ENCODE data around the gene LIN9. TPM values are rescaled to one million over a fixed set of nuclear protein-coding genes. Genes with fewer than 3 reads are reported as not detected.

The LIN9 gene
- total and polyA plus RNA-seq, 3 experiments from 2014 or later: 3.5 to 10.7 (median 10.0) TPM

- H3K27ac ChIP-seq (ENCODE audit: low read depth, low read length): no peak overlapping the region
- DNase-seq: no peak
- ChIA-PET POLR2A (no interaction called here), CTCF (interaction anchor here (1.0 kb wide), 1 partner anchor 188 kb away, joined by 3 read pairs; no protein-coding TSS in a partner anchor)
- Mint-ChIP-seq H3K27ac (no peak overlapping the region), H3K27me3 (peaks cover 2 to 29% of the 10 kb centered on the region in 2 donors), H3K4me3 (no peak overlapping the region), H3K36me3 (no peaks in the 10 kb centered on the region), H3K4me1 (peaks cover 4 to 7% (median 6%) of the 10 kb centered on the region in 3 donors), H3K9me3 (no peaks in the 10 kb centered on the region)
- H3K4me1 ChIP-seq (ENCODE audit: insufficient read depth, low read length): no peaks in the 10 kb centered on the region
- no peaks in the 10 kb centered on the region for H3K36me3 ChIP-seq (ENCODE audit: insufficient read depth, low read length)
- H3K9me3 ChIP-seq (ENCODE audit: low read length): no peaks in the 10 kb centered on the region
- no peak overlapping the region for H3K4me3 ChIP-seq (ENCODE audit: low read length)
- no peaks in the 10 kb centered on the region for H3K27me3 ChIP-seq (ENCODE audit: insufficient read depth, low read length, poor library complexity, severe bottlenecking)
Observed at GRCh38 chr1:226314055-226314454, 5.1 kb upstream of the LIN9 start.

- ChIA-PET POLR2A (no interaction called here), CTCF (no interaction called here)
- Histone ChIP-seq H3K27ac (ENCODE audit: low read depth, low read length) (no peak overlapping the region), H3K9me3 (ENCODE audit: low read length) (no peaks in the 10 kb centered on the region), H3K27me3 (ENCODE audit: insufficient read depth, low read length, poor library complexity, severe bottlenecking) (no peaks in the 10 kb centered on the region), H3K36me3 (ENCODE audit: insufficient read depth, low read length) (no peaks in the 10 kb centered on the region), H3K4me3 (ENCODE audit: low read length) (no peak overlapping the region), H3K4me1 (ENCODE audit: insufficient read depth, low read length) (peaks cover 5% of the 10 kb centered on the region)
- H3K4me3 Mint-ChIP-seq: no peak overlapping the region
- no peak overlapping the region for H3K27ac Mint-ChIP-seq
- peaks cover 0 to 7% (median 0%) of the 10 kb centered on the region in 3 donors for H3K36me3 Mint-ChIP-seq
- H3K9me3 Mint-ChIP-seq: no peaks in the 10 kb centered on the region
- no peak for DNase-seq
- peaks cover 2 to 18% of the 10 kb centered on the region in 2 donors for H3K27me3 Mint-ChIP-seq
- peaks cover 5 to 15% (median 14%) of the 10 kb centered on the region in 3 donors for H3K4me1 Mint-ChIP-seq
Observed at GRCh38 chr1:226312065-226312464, 3.1 kb upstream of the LIN9 start.

GRCh38 chr1:226311376-226311775, 2.4 kb upstream of the LIN9 start:
- peaks cover 2 to 18% of the 10 kb centered on the region in 2 donors for H3K27me3 Mint-ChIP-seq
- POLR2A ChIA-PET: no interaction called here
- CTCF ChIA-PET: interaction anchor here (1.3 kb wide), 1 partner anchor 21 kb away, joined by 4 read pairs; no protein-coding TSS in a partner anchor

GRCh38 chr1:226310637-226311195, 1.8 kb upstream of the LIN9 start:
- ChIA-PET POLR2A (no interaction called here), CTCF (interaction anchor here (0.9 to 1.3 kb wide), 2 partner anchors 22 to 1232 kb away, joined by 3 to 4 read pairs; no protein-coding TSS in a partner anchor)
- Histone ChIP-seq H3K9me3 (ENCODE audit: low read length) (no peaks in the 10 kb centered on the region), H3K4me1 (ENCODE audit: insufficient read depth, low read length) (peaks cover 5% of the 10 kb centered on the region), H3K36me3 (ENCODE audit: insufficient read depth, low read length) (no peaks in the 10 kb centered on the region), H3K27ac (ENCODE audit: low read depth, low read length) (no peak overlapping the region), H3K4me3 (ENCODE audit: low read length) (no peak overlapping the region), H3K27me3 (ENCODE audit: insufficient read depth, low read length, poor library complexity, severe bottlenecking) (no peaks in the 10 kb centered on the region)
- no peak for DNase-seq
- H3K4me3 Mint-ChIP-seq: peak overlapping the region in 4 of 7 donors; percentile 68 to 87 (median 78)
- H3K4me1 Mint-ChIP-seq: peaks cover 5 to 17% (median 16%) of the 10 kb centered on the region in 3 donors
- H3K27me3 Mint-ChIP-seq: peaks cover 2 to 18% of the 10 kb centered on the region in 2 donors
- peaks cover 0 to 7% (median 0%) of the 10 kb centered on the region in 3 donors for H3K36me3 Mint-ChIP-seq
- no peaks in the 10 kb centered on the region for H3K9me3 Mint-ChIP-seq
- peak overlapping the region in 1 of 8 donors; percentile 81 for H3K27ac Mint-ChIP-seq

More at GRCh38 chr1:226311376-226311775, 2.4 kb upstream of the LIN9 start:
- no peak for DNase-seq
- Histone ChIP-seq H3K27me3 (ENCODE audit: insufficient read depth, low read length, poor library complexity, severe bottlenecking) (no peaks in the 10 kb centered on the region), H3K36me3 (ENCODE audit: insufficient read depth, low read length) (no peaks in the 10 kb centered on the region), H3K4me3 (ENCODE audit: low read length) (no peak overlapping the region), H3K27ac (ENCODE audit: low read depth, low read length) (no peak overlapping the region), H3K4me1 (ENCODE audit: insufficient read depth, low read length) (peaks cover 5% of the 10 kb centered on the region), H3K9me3 (ENCODE audit: low read length) (no peaks in the 10 kb centered on the region)
- Mint-ChIP-seq H3K4me3 (peak overlapping the region in 1 of 7 donors; percentile 2), H3K36me3 (peaks cover 0 to 7% (median 0%) of the 10 kb centered on the region in 3 donors), H3K27ac (peak overlapping the region in 2 of 8 donors; percentile 11 to 29), H3K9me3 (no peaks in the 10 kb centered on the region), H3K4me1 (peaks cover 5 to 17% (median 14%) of the 10 kb centered on the region in 3 donors)

GRCh38 chr1:226310245-226310540, 1.2 kb upstream of the LIN9 start:
- Mint-ChIP-seq H3K4me3 (peak overlapping the region; percentile 68 to 87 (median 76)), H3K27ac (peak overlapping the region in 1 of 8 donors; percentile 81), H3K36me3 (peaks cover 0 to 7% (median 0%) of the 10 kb centered on the region in 3 donors), H3K27me3 (peaks cover 2 to 18% of the 10 kb centered on the region in 2 donors), H3K4me1 (peaks cover 5 to 19% (median 17%) of the 10 kb centered on the region in 3 donors), H3K9me3 (no peaks in the 10 kb centered on the region)
- Histone ChIP-seq H3K27ac (ENCODE audit: low read depth, low read length) (peak overlapping the region; percentile 71), H3K36me3 (ENCODE audit: insufficient read depth, low read length) (no peaks in the 10 kb centered on the region), H3K27me3 (ENCODE audit: insufficient read depth, low read length, poor library complexity, severe bottlenecking) (no peaks in the 10 kb centered on the region), H3K4me3 (ENCODE audit: low read length) (no peak overlapping the region), H3K4me1 (ENCODE audit: insufficient read depth, low read length) (peaks cover 5% of the 10 kb centered on the region), H3K9me3 (ENCODE audit: low read length) (no peaks in the 10 kb centered on the region)
- ChIA-PET POLR2A (no interaction called here), CTCF (interaction anchor here (0.9 to 1.4 kb wide), 3 partner anchors 23 to 1233 kb away, joined by 3 to 8 read pairs (median 4); partner anchors contain the start of gene PARP1)
- no peak for DNase-seq

GRCh38 chr1:226309398-226310244, 657 bp upstream of the LIN9 start:
- DNase-seq: no peak
- no peaks in the 10 kb centered on the region for H3K9me3 ChIP-seq (ENCODE audit: low read length)
- no peaks in the 10 kb centered on the region for H3K27me3 ChIP-seq (ENCODE audit: insufficient read depth, low read length, poor library complexity, severe bottlenecking)
- Mint-ChIP-seq H3K27ac (peak overlapping the region in 4 of 8 donors; percentile 7 to 91 (median 67)), H3K4me3 (peak overlapping the region; percentile 68 to 87 (median 76)), H3K9me3 (no peaks in the 10 kb centered on the region), H3K27me3 (peaks cover 2 to 18% of the 10 kb centered on the region in 2 donors), H3K4me1 (peaks cover 5 to 19% (median 18%) of the 10 kb centered on the region in 3 donors), H3K36me3 (peaks cover 0 to 7% (median 0%) of the 10 kb centered on the region in 3 donors)
- no peaks in the 10 kb centered on the region for H3K36me3 ChIP-seq (ENCODE audit: insufficient read depth, low read length)
- ChIA-PET POLR2A (no interaction called here), CTCF (interaction anchor here (0.9 to 1.4 kb wide), 6 partner anchors 13 to 1233 kb away, joined by 3 to 8 read pairs (median 4); partner anchors contain the start of gene PARP1)
- peak overlapping the region; percentile 50 for H3K4me3 ChIP-seq (ENCODE audit: low read length)
- H3K4me1 ChIP-seq (ENCODE audit: insufficient read depth, low read length): peaks cover 5% of the 10 kb centered on the region
- peak overlapping the region; percentile 71 for H3K27ac ChIP-seq (ENCODE audit: low read depth, low read length)

GRCh38 chr1:226308166-226308722, 720 bp downstream of the LIN9 start:
- no peaks in the 10 kb centered on the region for H3K9me3 ChIP-seq (ENCODE audit: low read length)
- H3K36me3 Mint-ChIP-seq: peaks cover 0 to 7% (median 0%) of the 10 kb centered on the region in 3 donors
- peak overlapping the region in 6 of 8 donors; percentile 63 to 92 (median 83) for H3K27ac Mint-ChIP-seq
- no peaks in the 10 kb centered on the region for H3K9me3 Mint-ChIP-seq
- peaks cover 5 to 22% (median 20%) of the 10 kb centered on the region in 3 donors for H3K4me1 Mint-ChIP-seq
- H3K27me3 ChIP-seq (ENCODE audit: insufficient read depth, low read length, poor library complexity, severe bottlenecking): no peaks in the 10 kb centered on the region
- ChIA-PET POLR2A (interaction anchor here (0.7 kb wide), 1 partner anchor 52 kb away, joined by 3 read pairs; no protein-coding TSS in a partner anchor), CTCF (interaction anchor here (1.1 to 1.6 kb wide), 4 partner anchors 15 to 182 kb away, joined by 3 to 6 read pairs (median 5); no protein-coding TSS in a partner anchor)
- H3K4me1 ChIP-seq (ENCODE audit: insufficient read depth, low read length): peaks cover 5% of the 10 kb centered on the region
- no peaks in the 10 kb centered on the region for H3K36me3 ChIP-seq (ENCODE audit: insufficient read depth, low read length)
- H3K4me3 Mint-ChIP-seq: peak overlapping the region; percentile 88 to 98 (median 93)
- peaks cover under 1 to 11% of the 10 kb centered on the region in 2 donors for H3K27me3 Mint-ChIP-seq
- DNase-seq: peak in 1 of 5 donors; percentile 55
- peak overlapping the region; percentile 82 for H3K27ac ChIP-seq (ENCODE audit: low read depth, low read length)
- peak overlapping the region; percentile 92 for H3K4me3 ChIP-seq (ENCODE audit: low read length)
